Activated CD4-positive, alpha-beta T cell treated with anti-CD3 and anti-CD28 coated beads, Interleukin-2, amount 50 U/mL, for 24 hours (primary cell): ENCODE data around the gene BEND3.

Experiments used
- DNase-seq, 2 donors: peaks; one replicate each; pipeline ENCODE4 v3.0.0-alpha.2; 2020; ENCODE audit warnings: low read depth in 1 of 2, low spot score in 1 of 2

Gene BEND3

GRCh38 chr6:107083921-107084320 is 31.4 kb downstream of the BEND3 start:
- no peak for DNase-seq

GRCh38 chr6:107083047-107083768 is 32.1 kb downstream of the BEND3 start:
- DNase-seq = no peak

GRCh38 chr6:107082045-107082444 is 33.3 kb downstream of the BEND3 start:
- no peak for DNase-seq

GRCh38 chr6:107080036-107080435 is 35.3 kb downstream of the BEND3 start:
- DNase-seq = no peak

GRCh38 chr6:107079429-107079828 is 35.9 kb downstream of the BEND3 start:
- no peak for DNase-seq

GRCh38 chr6:107077710-107078109 is 37.6 kb downstream of the BEND3 start:
- DNase-seq = no peak

- no peak for DNase-seq
Observed at GRCh38 chr6:107075951-107076381, 39.3 kb downstream of the BEND3 start.

GRCh38 chr6:107070686-107071085 is 44.6 kb downstream of the BEND3 start:
- DNase-seq = no peak

GRCh38 chr6:107069631-107070548 is 45.4 kb downstream of the BEND3 start:
- DNase-seq = no peak

GRCh38 chr6:107068691-107069630 is 46.4 kb downstream of the BEND3 start:
- DNase-seq = no peak

GRCh38 chr6:107066697-107067659 is 48.3 kb downstream of the BEND3 start:
- no peak for DNase-seq

- DNase-seq = no peak
Observed at GRCh38 chr6:107064579-107065065, 50.7 kb downstream of the BEND3 start.

GRCh38 chr6:107062691-107063090 is 52.6 kb downstream of the BEND3 start:
- DNase-seq = no peak

- DNase-seq = no peak
Observed at GRCh38 chr6:107061125-107062020, 53.9 kb downstream of the BEND3 start.

GRCh38 chr6:107060704-107061103 is 54.6 kb downstream of the BEND3 start:
- DNase-seq = no peak

- no peak for DNase-seq
Observed at GRCh38 chr6:107059606-107060005, 55.7 kb downstream of the BEND3 start.

- DNase-seq = no peak
Observed at GRCh38 chr6:107057679-107058078, 57.6 kb downstream of the BEND3 start.

- no peak for DNase-seq
Observed at GRCh38 chr6:107056796-107057195, 58.5 kb downstream of the BEND3 start.

- no peak for DNase-seq
Observed at GRCh38 chr6:107047807-107048206, 67.5 kb downstream of the BEND3 start.
